ENCODE results near the gene PTPRG. TPM values are rescaled to one million over a fixed set of nuclear protein-coding genes. Genes with fewer than 3 reads are reported as not detected.

Gene PTPRG
- total and polyA plus RNA-seq, 2 of the 13 experiments (the other 11 are each of a cell fraction or from before 2014, with no cell fraction given): 8.0 to 25.3 TPM

DNA sequence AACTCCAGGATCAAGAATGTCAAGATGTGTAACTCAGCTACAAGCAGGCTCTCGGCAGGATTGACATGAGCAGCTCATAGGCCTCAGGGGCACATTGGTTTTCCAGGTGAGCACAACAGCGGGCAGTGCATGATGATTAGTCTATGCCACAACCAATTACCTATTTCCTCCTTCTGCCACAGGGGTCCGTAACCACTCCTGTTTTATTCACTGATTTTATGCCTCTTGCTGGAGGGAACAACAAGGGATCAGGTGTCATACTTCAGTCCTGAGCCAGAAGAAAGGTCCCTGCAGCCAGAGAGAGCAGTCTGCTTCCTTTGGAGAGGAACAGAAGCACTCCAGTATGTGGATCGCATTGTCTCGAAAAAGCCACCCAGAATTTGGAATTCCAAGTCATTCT lies 35.1 kb upstream of the PTPRG start:
- no peaks in the 10 kb centered on the region for H3K27me3 ChIP-seq (ENCODE audit: control insufficient read depth in 1 of 2, insufficient read depth in 2 of 2, low read length in 2 of 2)
- no peak for DNase-seq (ENCODE audit: low spot score)
- POLR2A ChIA-PET: no interaction called here
- H3K4me1 ChIP-seq (ENCODE audit: insufficient read depth, low read length): peaks cover 13% of the 10 kb centered on the region; the same call in 1 of the 2 replicates
- in situ Hi-C loops (cut with HindIII; ENCODE audit: extremely low pct_ligation_motif_present, low pct_unique_long_range_greater_than_20kb): no loop called here
- no peak overlapping the region for H3K4me3 ChIP-seq (replicated peaks in 1 of 3; ENCODE audit: insufficient read depth in 1 of 3, low read depth in 2 of 3, low read length in 3 of 3)
- H3K79me2 ChIP-seq (ENCODE audit: insufficient read depth, low read length): no peaks in the 10 kb centered on the region
- H4K20me1 ChIP-seq (ENCODE audit: insufficient read depth, low read length): no peaks in the 10 kb centered on the region
- no peaks in the 10 kb centered on the region for H3K9me3 ChIP-seq (ENCODE audit: low read length)
- no peak for FAIRE-seq
- H3K27ac ChIP-seq (ENCODE audit: extremely low read length, insufficient read depth, low read length): no peak overlapping the region
- no peaks in the 10 kb centered on the region for H3K36me3 ChIP-seq (replicated peaks in 1 of 2; ENCODE audit: control insufficient read depth in 1 of 2, insufficient read depth in 2 of 2, low read length in 2 of 2)
- no peak overlapping the region for H3K9ac ChIP-seq (ENCODE audit: insufficient read depth, low read depth, low read length)
- no TSS peak for BruUV-seq (replicated peaks)
- intact Hi-C loops (cut with micrococcal nuclease; ENCODE audit: unreplicated experiment): no loop called here
- 72% methylated on average over 5 of the region's 5 CpGs for WGBS (ENCODE audit: low lambda C conversion rate)
- no peak overlapping the region for H2AFZ ChIP-seq (ENCODE audit: low read length)
- CTCF ChIA-PET (ENCODE audit: low intra/inter-chr PET ratio, low total read pairs): no interaction called here
- H3K4me2 ChIP-seq (ENCODE audit: low read depth, low read length): no peak overlapping the region
- ATAC-seq: no peak
- TF ChIP-seq MAFG (CRISPR knock-in tag; IDR thresholded peaks at IDR 0.05) (no peak), REL (CRISPR knock-in tag; conservative IDR thresholded peaks at IDR 0.05) (no peak), ZNF563 (CRISPR knock-in tag; IDR thresholded peaks at IDR 0.05) (no peak), MED1 (CRISPR knock-in tag; IDR thresholded peaks at IDR 0.05) (no peak), NCOA1 (CRISPR knock-in tag; IDR thresholded peaks at IDR 0.05) (no peak), ZNF33A (CRISPR knock-in tag; IDR thresholded peaks at IDR 0.05; ENCODE audit: borderline replicate concordance) (no peak), MTA1 (CRISPR knock-in tag; IDR thresholded peaks at IDR 0.05; ENCODE audit: borderline replicate concordance) (no peak), KMT2B (CRISPR knock-in tag; IDR thresholded peaks at IDR 0.05) (no peak), ZBTB21 (CRISPR knock-in tag; IDR thresholded peaks at IDR 0.05) (no peak)
- TF ChIP-seq, protein P1, sequence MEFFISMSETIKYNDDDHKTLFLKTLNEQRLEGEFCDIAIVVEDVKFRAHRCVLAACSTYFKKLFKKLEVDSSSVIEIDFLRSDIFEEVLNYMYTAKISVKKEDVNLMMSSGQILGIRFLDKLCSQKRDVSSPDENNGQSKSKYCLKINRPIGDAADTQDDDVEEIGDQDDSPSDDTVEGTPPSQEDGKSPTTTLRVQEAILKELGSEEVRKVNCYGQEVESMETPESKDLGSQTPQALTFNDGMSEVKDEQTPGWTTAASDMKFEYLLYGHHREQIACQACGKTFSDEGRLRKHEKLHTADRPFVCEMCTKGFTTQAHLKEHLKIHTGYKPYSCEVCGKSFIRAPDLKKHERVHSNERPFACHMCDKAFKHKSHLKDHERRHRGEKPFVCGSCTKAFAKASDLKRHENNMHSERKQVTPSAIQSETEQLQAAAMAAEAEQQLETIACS (CRISPR knock-in tag; IDR thresholded peaks at IDR 0.05): no peak
- TF ChIP-seq, protein P2, sequence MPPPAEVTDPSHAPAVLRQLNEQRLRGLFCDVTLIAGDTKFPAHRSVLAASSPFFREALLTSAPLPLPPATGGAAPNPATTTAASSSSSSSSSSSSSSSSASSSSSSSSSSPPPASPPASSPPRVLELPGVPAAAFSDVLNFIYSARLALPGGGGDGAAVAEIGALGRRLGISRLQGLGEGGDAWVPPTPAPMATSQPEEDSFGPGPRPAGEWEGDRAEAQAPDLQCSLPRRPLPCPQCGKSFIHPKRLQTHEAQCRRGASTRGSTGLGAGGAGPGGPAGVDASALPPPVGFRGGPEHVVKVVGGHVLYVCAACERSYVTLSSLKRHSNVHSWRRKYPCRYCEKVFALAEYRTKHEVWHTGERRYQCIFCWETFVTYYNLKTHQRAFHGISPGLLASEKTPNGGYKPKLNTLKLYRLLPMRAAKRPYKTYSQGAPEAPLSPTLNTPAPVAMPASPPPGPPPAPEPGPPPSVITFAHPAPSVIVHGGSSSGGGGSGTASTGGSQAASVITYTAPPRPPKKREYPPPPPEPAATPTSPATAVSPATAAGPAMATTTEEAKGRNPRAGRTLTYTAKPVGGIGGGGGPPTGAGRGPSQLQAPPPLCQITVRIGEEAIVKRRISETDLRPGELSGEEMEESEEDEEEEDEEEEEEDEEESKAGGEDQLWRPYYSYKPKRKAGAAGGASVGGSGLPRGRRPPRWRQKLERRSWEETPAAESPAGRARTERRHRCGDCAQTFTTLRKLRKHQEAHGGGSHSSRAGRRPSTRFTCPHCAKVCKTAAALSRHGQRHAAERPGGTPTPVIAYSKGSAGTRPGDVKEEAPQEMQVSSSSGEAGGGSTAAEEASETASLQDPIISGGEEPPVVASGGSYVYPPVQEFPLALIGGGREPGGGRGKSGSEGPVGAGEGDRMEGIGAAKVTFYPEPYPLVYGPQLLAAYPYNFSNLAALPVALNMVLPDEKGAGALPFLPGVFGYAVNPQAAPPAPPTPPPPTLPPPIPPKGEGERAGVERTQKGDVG (CRISPR knock-in tag; IDR thresholded peaks at IDR 0.05; ENCODE audit: borderline replicate concordance): no peak
- TF ChIP-seq, protein P3, sequence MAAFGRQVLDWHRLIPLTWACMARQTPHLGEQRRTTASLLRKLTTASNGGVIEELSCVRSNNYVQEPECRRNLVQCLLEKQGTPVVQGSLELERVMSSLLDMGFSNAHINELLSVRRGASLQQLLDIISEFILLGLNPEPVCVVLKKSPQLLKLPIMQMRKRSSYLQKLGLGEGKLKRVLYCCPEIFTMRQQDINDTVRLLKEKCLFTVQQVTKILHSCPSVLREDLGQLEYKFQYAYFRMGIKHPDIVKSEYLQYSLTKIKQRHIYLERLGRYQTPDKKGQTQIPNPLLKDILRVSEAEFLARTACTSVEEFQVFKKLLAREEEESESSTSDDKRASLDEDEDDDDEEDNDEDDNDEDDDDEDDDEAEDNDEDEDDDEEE (CRISPR knock-in tag; IDR thresholded peaks at IDR 0.05): no peak
- TF ChIP-seq, protein P4, sequence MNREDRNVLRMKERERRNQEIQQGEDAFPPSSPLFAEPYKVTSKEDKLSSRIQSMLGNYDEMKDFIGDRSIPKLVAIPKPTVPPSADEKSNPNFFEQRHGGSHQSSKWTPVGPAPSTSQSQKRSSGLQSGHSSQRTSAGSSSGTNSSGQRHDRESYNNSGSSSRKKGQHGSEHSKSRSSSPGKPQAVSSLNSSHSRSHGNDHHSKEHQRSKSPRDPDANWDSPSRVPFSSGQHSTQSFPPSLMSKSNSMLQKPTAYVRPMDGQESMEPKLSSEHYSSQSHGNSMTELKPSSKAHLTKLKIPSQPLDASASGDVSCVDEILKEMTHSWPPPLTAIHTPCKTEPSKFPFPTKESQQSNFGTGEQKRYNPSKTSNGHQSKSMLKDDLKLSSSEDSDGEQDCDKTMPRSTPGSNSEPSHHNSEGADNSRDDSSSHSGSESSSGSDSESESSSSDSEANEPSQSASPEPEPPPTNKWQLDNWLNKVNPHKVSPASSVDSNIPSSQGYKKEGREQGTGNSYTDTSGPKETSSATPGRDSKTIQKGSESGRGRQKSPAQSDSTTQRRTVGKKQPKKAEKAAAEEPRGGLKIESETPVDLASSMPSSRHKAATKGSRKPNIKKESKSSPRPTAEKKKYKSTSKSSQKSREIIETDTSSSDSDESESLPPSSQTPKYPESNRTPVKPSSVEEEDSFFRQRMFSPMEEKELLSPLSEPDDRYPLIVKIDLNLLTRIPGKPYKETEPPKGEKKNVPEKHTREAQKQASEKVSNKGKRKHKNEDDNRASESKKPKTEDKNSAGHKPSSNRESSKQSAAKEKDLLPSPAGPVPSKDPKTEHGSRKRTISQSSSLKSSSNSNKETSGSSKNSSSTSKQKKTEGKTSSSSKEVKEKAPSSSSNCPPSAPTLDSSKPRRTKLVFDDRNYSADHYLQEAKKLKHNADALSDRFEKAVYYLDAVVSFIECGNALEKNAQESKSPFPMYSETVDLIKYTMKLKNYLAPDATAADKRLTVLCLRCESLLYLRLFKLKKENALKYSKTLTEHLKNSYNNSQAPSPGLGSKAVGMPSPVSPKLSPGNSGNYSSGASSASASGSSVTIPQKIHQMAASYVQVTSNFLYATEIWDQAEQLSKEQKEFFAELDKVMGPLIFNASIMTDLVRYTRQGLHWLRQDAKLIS (CRISPR knock-in tag; IDR thresholded peaks at IDR 0.05): no peak
- TF ChIP-seq, protein P5, sequence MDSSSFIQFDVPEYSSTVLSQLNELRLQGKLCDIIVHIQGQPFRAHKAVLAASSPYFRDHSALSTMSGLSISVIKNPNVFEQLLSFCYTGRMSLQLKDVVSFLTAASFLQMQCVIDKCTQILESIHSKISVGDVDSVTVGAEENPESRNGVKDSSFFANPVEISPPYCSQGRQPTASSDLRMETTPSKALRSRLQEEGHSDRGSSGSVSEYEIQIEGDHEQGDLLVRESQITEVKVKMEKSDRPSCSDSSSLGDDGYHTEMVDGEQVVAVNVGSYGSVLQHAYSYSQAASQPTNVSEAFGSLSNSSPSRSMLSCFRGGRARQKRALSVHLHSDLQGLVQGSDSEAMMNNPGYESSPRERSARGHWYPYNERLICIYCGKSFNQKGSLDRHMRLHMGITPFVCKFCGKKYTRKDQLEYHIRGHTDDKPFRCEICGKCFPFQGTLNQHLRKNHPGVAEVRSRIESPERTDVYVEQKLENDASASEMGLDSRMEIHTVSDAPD (CRISPR knock-in tag; IDR thresholded peaks at IDR 0.05): no peak

Data from HepG2 (cell line).